NCI-H1436 (cell line): Measurements from ENCODE around the gene TPM1.

Experiments
- DNase-seq: peaks from one replicate; lab custom pipeline; 2025; lab: John Stamatoyannopoulos, UW

TPM1 gene

GRCh38 chr15:63054985-63055384 is 12.4 kb downstream of the TPM1 start:
- DNase-seq: no peak

DNA sequence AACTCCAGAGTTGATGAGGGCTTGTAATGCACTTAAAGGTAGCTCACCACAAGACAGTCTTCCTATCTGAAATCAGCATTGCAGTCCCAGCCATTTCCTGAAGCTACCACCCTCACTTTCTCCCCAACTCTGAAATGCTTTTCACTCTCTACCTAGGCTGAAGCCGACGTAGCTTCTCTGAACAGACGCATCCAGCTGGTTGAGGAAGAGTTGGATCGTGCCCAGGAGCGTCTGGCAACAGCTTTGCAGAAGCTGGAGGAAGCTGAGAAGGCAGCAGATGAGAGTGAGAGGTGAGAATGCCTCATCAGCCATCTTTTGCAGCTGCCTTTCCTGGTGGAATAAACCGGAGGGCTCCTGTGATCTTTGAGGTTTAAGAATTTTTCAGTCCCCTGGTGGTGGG is 14.3 kb downstream of the TPM1 start:
- no peak for DNase-seq

GRCh38 chr15:63057468-63058345 is 15.2 kb downstream of the TPM1 start:
- no peak for DNase-seq

GRCh38 chr15:63059075-63059474 is 16.5 kb downstream of the TPM1 start:
- no peak for DNase-seq

- DNase-seq: no peak
Observed at GRCh38 chr15:63059573-63060216, 17.1 kb downstream of the TPM1 start.

DNA sequence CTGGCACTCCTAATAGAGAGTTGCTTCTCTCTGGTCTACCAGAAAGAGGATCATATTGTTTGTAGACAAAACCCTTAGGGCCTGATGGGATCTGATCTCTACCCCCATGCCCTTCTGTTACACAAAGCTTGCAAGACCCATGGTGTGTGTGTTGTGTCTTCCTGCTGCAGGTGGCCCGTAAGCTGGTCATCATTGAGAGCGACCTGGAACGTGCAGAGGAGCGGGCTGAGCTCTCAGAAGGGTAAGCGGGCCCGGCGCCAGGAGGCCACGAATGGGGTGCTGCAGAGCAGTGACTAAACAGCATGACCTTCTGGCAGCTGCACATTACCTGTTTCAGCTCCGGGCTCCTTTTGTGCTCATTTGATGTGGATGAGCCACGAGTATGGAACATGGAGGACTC is 18.2 kb downstream of the TPM1 start:
- DNase-seq: no peak

GRCh38 chr15:63061975-63062374 is 19.4 kb downstream of the TPM1 start:
- DNase-seq: no peak

- no peak for DNase-seq
Observed at GRCh38 chr15:63063164-63063756, 20.7 kb downstream of the TPM1 start.

GRCh38 chr15:63063877-63064409 is 21.4 kb downstream of the TPM1 start:
- DNase-seq: no peak

DNA sequence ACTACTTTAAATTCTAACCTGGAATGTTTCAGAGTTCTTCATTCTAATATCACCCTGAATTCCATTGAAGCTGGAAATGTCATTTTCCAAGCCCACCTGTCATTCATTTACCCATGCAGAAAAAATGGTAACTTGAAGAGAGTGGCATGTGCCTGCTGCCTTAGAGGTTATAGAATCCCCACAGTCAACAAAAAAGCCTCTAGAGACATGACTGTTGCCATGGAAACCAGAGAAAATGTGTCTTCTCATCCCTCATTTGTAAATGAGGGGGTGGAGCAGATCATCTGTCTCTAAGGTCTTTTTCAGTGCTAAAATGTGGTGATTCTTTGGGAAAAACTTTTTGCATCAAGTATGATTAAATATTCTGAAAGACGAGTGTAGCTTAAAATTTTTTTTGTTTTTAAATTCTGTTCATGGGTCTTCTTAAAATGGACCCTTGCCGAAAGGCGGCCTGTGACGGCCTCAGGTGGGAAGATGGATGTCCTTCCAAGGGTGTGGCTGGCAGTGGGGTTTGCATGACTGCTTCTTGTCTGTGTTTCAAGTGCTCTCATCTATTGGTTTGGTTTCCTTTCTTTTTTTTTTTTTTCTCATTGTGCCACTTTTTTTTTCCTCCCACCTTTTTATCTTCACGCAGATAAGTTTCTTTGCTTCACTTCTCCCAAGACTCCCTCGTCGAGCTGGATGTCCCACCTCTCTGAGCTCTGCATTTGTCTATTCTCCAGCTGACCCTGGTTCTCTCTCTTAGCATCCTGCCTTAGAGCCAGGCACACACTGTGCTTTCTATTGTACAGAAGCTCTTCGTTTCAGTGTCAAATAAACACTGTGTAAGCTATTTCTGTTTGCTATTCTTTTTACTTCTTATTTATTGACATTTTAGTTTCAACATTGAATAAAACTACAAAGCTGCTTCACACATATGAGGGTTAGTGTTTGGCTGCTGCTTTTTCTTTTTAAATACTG is 23.0 kb downstream of the TPM1 start:
- no peak for DNase-seq

GRCh38 chr15:63066272-63066671 is 23.7 kb downstream of the TPM1 start:
- DNase-seq: no peak

GRCh38 chr15:63067306-63067705 is 24.8 kb downstream of the TPM1 start:
- DNase-seq: no peak

DNA sequence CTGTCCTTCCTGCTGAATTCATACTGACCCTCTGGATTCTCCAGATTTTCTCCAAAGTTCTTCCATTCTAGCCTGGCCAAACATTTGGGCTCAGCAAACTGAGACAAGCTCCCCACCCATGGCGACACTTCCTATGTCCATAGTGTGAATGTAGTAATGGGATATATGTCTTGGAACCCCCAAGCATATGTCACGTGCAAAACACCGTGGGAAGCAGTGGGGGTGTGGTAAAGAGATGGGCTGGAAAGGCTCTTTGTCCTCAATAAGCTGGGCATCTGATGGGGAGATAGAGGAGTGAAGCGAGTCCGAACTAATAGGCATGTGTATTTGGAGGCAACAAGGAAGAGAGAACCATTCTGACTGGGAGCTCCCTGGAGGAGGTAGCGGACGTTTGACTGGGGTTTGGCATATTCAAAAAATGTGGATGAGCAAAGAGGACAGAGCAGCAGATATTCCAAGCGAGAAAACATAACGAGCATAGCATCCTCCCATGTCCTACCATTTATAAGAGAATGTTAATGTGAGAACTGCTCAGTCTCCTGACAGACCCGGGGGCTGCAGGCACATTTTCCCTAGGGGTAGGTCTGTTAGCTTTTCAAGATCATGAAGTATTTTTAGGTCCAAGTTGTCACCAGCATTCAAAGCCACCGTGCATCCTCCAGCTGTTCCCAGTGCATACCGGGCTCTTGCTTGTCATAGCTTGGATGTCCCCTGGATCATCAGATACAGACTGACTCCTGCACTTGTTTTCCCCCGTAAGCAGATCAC is 25.6 kb downstream of the TPM1 start:
- DNase-seq: no peak

GRCh38 chr15:63069616-63070090 is 27.1 kb downstream of the TPM1 start:
- no peak for DNase-seq

DNA sequence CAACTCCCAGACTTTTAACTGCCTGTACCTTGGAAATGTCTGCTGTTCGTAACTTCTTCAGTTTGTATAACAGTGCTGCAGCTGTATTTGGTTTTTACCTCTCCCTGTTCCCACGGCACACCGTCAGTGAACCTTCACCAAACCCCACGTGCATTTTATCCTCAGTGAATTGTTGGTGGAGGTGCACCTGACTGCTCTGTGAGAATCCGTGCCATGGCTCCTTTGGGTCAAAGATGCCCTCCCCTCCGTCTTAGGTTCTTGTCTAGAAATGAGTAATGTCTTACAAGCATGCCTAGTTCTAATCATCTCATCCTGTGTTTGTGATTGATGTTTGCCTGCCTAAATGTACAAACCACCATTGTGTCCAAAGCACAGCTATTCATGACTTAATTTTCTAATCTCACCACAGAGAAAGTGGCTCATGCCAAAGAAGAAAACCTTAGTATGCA is 28.2 kb downstream of the TPM1 start:
- no peak for DNase-seq

DNA sequence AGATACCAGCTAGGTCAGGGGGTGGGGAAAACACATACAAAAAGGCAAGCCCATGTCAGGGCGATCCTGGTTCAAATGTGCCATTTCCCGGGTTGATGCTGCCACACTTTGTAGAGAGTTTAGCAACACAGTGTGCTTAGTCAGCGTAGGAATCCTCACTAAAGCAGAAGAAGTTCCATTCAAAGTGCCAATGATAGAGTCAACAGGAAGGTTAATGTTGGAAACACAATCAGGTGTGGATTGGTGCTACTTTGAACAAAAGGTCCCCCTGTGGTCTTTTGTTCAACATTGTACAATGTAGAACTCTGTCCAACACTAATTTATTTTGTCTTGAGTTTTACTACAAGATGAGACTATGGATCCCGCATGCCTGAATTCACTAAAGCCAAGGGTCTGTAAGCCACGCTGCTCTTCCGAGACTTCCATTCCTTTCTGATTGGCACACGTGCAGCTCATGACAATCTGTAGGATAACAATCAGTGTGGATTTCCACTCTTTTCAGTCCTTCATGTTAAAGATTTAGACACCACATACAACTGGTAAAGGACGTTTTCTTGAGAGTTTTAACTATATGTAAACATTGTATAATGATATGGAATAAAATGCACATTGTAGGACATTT is 28.9 kb downstream of the TPM1 start:
- no peak for DNase-seq

DNA sequence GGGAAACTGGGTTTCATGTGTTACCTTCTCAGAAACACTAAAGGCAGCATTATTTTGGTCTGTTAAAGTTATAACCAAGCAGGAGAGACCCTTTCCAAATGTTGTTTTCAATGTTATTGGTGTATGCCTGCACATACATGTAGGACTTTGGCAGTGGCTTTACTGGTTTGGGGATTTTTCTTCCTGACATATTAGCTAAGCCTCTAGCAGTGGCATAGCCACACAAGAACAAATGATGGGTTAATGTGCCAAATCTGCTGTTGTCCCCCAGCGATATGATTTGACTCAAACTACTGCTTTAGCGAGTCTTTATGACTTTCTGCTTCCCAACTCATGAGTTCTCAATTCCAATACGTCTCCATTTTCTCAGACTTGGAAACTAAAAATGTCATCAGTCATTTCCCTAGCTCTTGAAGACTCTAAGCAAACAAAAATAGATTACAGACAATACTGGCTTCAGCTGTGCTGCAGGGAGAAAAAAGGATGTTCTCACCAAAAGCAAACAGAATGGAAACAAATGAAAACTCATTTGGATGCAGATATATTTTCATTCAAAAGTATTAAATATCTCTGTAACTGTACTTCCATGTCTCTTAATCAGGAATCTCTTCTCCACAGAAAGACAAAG is 29.6 kb downstream of the TPM1 start:
- no peak for DNase-seq

- no peak for DNase-seq
Observed at GRCh38 chr15:63072809-63073277, 30.3 kb downstream of the TPM1 start.

- DNase-seq: no peak
Observed at GRCh38 chr15:63073497-63074172, 31.1 kb downstream of the TPM1 start.
